Large intestine (tissue), 3 donors: ENCODE data around the gene TJP3. TPM values are rescaled to one million over a fixed set of nuclear protein-coding genes. Genes with fewer than 3 reads are reported as not detected.
"Not testable (repeated sequence)": the region's sequence is repeated elsewhere in the genome, so short reads cannot be mapped to it uniquely, and the experiment has no call there.

Experiments used
- DNase-seq, 2 donors: peaks; one replicate each; pipeline versions ENCODE4 v3.0.0 to v3.0.0-alpha.2; 2013
- H3K27ac ChIP-seq: one replicate; pipeline ENCODE4 v1.5.1; 2013; ENCODE audit warnings: low read length
- H3K27me3 ChIP-seq: 2 replicates; pipeline ENCODE4 v1.6.1; 2013; ENCODE audit warnings: low read length; ENCODE audit not compliant: control insufficient read depth, insufficient read depth
- H3K36me3 ChIP-seq: 2 replicates; pipeline ENCODE4 v1.6.1; 2013; ENCODE audit warnings: low read length; ENCODE audit not compliant: control insufficient read depth, insufficient read depth
- H3K4me1 ChIP-seq: one replicate; pipeline ENCODE4 v1.6.1; 2013; ENCODE audit warnings: low read length; ENCODE audit not compliant: control insufficient read depth, insufficient read depth
- H3K4me3 ChIP-seq: one replicate; pipeline ENCODE4 v1.5.1; 2013; ENCODE audit warnings: low read length
- H3K9me3 ChIP-seq: one replicate; pipeline ENCODE4 v1.6.1; 2013; ENCODE audit warnings: mild to moderate bottlenecking, low read depth, low read length, moderate library complexity; ENCODE audit not compliant: control insufficient read depth
- WGBS: methylation state at CpG from one replicate; pipeline ENCODE4 v1.1.5; 2013; ENCODE audit warnings: low lambda C conversion rate; ENCODE audit not compliant: insufficient coverage; 5-methylcytosine and 5-hydroxymethylcytosine counted together
- polyA plus RNA-seq: library from polyadenylated mRNA; unstranded; fragments of 120-200 nt; gene quantifications from one replicate; pipeline ENCODE4 v1.2.1, GENCODE V29; 2013

Gene TJP3
- polyA plus RNA-seq, 1 donor: 73.4 TPM

- peaks cover 7% of the 10 kb centered on the region for H3K9me3 ChIP-seq
- H3K4me3 ChIP-seq: no peak overlapping the region
- peaks cover 38% of the 10 kb centered on the region for H3K36me3 ChIP-seq
- WGBS: no CpG with 5 or more reads among the region's 40 CpGs
- H3K4me1 ChIP-seq: peaks cover 31% of the 10 kb centered on the region
- no peak overlapping the region for H3K27ac ChIP-seq
- H3K27me3 ChIP-seq: no peaks in the 10 kb centered on the region
- DNase-seq: peak; percentile 33 to 43
Measured at GRCh38 chr19:3665681-3666544, 42.3 kb upstream of the TJP3 start.

- H3K9me3 ChIP-seq, H3K27me3 ChIP-seq, H3K4me3 ChIP-seq, H3K27ac ChIP-seq, DNase-seq: not testable (repeated sequence)
- no CpG with 5 or more reads among the region's 14 CpGs for WGBS
- peaks cover 36% of the 10 kb centered on the region for H3K4me1 ChIP-seq
- H3K36me3 ChIP-seq: peaks cover 32% of the 10 kb centered on the region
Measured at GRCh38 chr19:3666545-3666856, 41.7 kb upstream of the TJP3 start.

- DNase-seq: no peak
- Histone ChIP-seq H3K27ac (no peak overlapping the region), H3K4me3 (no peak overlapping the region), H3K36me3 (peaks cover 25% of the 10 kb centered on the region), H3K27me3 (no peaks in the 10 kb centered on the region), H3K4me1 (peaks cover 39% of the 10 kb centered on the region), H3K9me3 (peaks cover under 1% of the 10 kb centered on the region)
- no CpG with 5 or more reads among the region's 18 CpGs for WGBS
Measured at GRCh38 chr19:3667037-3667638, 41.0 kb upstream of the TJP3 start.

- no CpG with 5 or more reads among the region's 17 CpGs for WGBS
- Histone ChIP-seq H3K9me3 (no peaks in the 10 kb centered on the region), H3K27ac (peak overlapping the region; percentile 66), H3K27me3 (no peaks in the 10 kb centered on the region), H3K4me1 (peaks cover 41% of the 10 kb centered on the region), H3K4me3 (no peak overlapping the region), H3K36me3 (peaks cover 24% of the 10 kb centered on the region)
- DNase-seq: no peak
Measured at GRCh38 chr19:3667766-3668165, 40.4 kb upstream of the TJP3 start.

GRCh38 chr19:3668331-3669081 lies 39.7 kb upstream of the TJP3 start:
- H3K27me3 ChIP-seq: no peaks in the 10 kb centered on the region
- H3K27ac ChIP-seq: peak overlapping the region; percentile 66
- peak; percentile 82 to 89 for DNase-seq
- peaks cover 20% of the 10 kb centered on the region for H3K36me3 ChIP-seq
- peaks cover 41% of the 10 kb centered on the region for H3K4me1 ChIP-seq
- WGBS: no CpG with 5 or more reads among the region's 34 CpGs
- peaks cover 2% of the 10 kb centered on the region for H3K9me3 ChIP-seq
- H3K4me3 ChIP-seq: no peak overlapping the region

GRCh38 chr19:3669082-3669946 lies 38.9 kb upstream of the TJP3 start:
- whole genome bisulfite sequencing: no CpG with 5 or more reads among the region's 39 CpGs
- Histone ChIP-seq H3K4me1 (peaks cover 41% of the 10 kb centered on the region), H3K4me3 (no peak overlapping the region)

GRCh38 chr19:3669947-3670795 lies 38.0 kb upstream of the TJP3 start:
- no peaks in the 10 kb centered on the region for H3K27me3 ChIP-seq
- H3K36me3 ChIP-seq: peaks cover 12% of the 10 kb centered on the region
- H3K4me1 ChIP-seq: peaks cover 41% of the 10 kb centered on the region
- H3K27ac ChIP-seq: peak overlapping the region; percentile 68
- peaks cover 7% of the 10 kb centered on the region for H3K9me3 ChIP-seq
- DNase-seq: peak; percentile 45 to 61
- no CpG with 5 or more reads among the region's 33 CpGs for WGBS
- H3K4me3 ChIP-seq: no peak overlapping the region

More at GRCh38 chr19:3669082-3669946, 38.9 kb upstream of the TJP3 start:
- Histone ChIP-seq H3K9me3 (peaks cover 7% of the 10 kb centered on the region), H3K36me3 (peaks cover 16% of the 10 kb centered on the region), H3K27me3 (no peaks in the 10 kb centered on the region), H3K27ac (peak overlapping the region; percentile 66)
- DNase-seq: peak; percentile 43 to 66

GRCh38 chr19:3670796-3671679 lies 37.1 kb upstream of the TJP3 start:
- H3K27ac ChIP-seq: peak overlapping the region; percentile 68
- WGBS: no CpG with 5 or more reads among the region's 45 CpGs
- H3K9me3 ChIP-seq: peaks cover 7% of the 10 kb centered on the region
- H3K36me3 ChIP-seq: peaks cover 12% of the 10 kb centered on the region
- peaks cover 40% of the 10 kb centered on the region for H3K4me1 ChIP-seq
- no peak overlapping the region for H3K4me3 ChIP-seq
- no peaks in the 10 kb centered on the region for H3K27me3 ChIP-seq
- DNase-seq: peak; percentile 38 to 50
